ENCODE data around the gene VAV3. TPM values are rescaled to one million over a fixed set of nuclear protein-coding genes. Genes with fewer than 3 reads are reported as not detected.

Gene VAV3
- total RNA-seq, 1 experiment from 2014 or later, result not detected

DNA sequence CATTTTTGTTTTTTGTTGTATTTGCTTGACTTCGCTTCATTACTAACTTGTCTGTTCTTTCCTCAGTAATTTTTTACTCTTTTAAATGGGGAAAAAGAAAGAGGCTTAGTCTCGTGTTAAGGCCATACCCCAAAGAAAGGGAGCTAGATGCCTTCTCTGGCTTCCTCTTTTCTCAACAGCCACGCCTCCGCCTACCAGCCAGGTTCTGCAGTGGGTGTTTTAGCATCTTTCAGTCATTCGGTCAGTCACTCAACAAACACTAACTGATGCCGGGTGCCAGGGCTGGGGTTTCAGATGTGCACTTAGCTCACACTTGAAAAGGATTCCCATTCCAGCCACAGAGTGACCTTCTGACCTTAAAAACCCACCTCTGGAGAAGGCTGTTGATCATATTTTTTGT is 46.3 kb upstream of the VAV3 start:
- TF ChIP-seq EZH2 (IDR thresholded peaks at IDR 0.05) (no peak), POLR2A (IDR thresholded peaks at IDR 0.05; ENCODE audit: borderline replicate concordance, extremely low read depth, insufficient read depth, insufficient read length) (no peak), EZH2phosphoT487 (IDR thresholded peaks at IDR 0.05; ENCODE audit: borderline replicate concordance) (no peak), TCF7L2 (IDR thresholded peaks at IDR 0.05; ENCODE audit: borderline replicate concordance, extremely low read depth, insufficient read depth, insufficient read length) (no peak), ELF1 (IDR thresholded peaks at IDR 0.05; ENCODE audit: borderline replicate concordance, low read depth) (no peak), ZNF274 (IDR thresholded peaks at IDR 0.05; ENCODE audit: low read depth, low read length) (no peak), JUND (IDR thresholded peaks at IDR 0.05) (no peak), ZFX (IDR thresholded peaks at IDR 0.05) (no peak), SP1 (IDR thresholded peaks at IDR 0.05; ENCODE audit: low read depth) (no peak)
- TF ChIP-seq, protein P1, sequence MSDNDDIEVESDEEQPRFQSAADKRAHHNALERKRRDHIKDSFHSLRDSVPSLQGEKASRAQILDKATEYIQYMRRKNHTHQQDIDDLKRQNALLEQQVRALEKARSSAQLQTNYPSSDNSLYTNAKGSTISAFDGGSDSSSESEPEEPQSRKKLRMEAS (IDR thresholded peaks at IDR 0.05), result no peak
- TF ChIP-seq, protein P2, sequence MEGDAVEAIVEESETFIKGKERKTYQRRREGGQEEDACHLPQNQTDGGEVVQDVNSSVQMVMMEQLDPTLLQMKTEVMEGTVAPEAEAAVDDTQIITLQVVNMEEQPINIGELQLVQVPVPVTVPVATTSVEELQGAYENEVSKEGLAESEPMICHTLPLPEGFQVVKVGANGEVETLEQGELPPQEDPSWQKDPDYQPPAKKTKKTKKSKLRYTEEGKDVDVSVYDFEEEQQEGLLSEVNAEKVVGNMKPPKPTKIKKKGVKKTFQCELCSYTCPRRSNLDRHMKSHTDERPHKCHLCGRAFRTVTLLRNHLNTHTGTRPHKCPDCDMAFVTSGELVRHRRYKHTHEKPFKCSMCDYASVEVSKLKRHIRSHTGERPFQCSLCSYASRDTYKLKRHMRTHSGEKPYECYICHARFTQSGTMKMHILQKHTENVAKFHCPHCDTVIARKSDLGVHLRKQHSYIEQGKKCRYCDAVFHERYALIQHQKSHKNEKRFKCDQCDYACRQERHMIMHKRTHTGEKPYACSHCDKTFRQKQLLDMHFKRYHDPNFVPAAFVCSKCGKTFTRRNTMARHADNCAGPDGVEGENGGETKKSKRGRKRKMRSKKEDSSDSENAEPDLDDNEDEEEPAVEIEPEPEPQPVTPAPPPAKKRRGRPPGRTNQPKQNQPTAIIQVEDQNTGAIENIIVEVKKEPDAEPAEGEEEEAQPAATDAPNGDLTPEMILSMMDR (IDR thresholded peaks at IDR 0.05 in 2 of 3, conservative IDR thresholded peaks at IDR 0.05 in 1 of 3; ENCODE audit: borderline replicate concordance in 1 of 3, insufficient read depth in 1 of 3, low read depth in 2 of 3, low read length in 2 of 3), result no peak
- Histone ChIP-seq H3K9me3 (ENCODE audit: control insufficient read depth in 1 of 2, insufficient read depth in 1 of 2, low read depth in 1 of 2, low read length in 2 of 2) (no peaks in the 10 kb centered on the region), H2AFZ (ENCODE audit: low read depth, low read length, poor library complexity, severe bottlenecking) (no peak overlapping the region), H3K4me3 (replicated peaks in 1 of 2; ENCODE audit: low read depth in 1 of 2, low read length in 2 of 2) (no peak overlapping the region), H3K4me1 (ENCODE audit: control insufficient read depth in 1 of 2, insufficient read depth in 2 of 2, low read length in 2 of 2) (no peaks in the 10 kb centered on the region), H3K79me2 (ENCODE audit: insufficient read depth, low read length) (no peaks in the 10 kb centered on the region), H4K20me1 (ENCODE audit: insufficient read depth) (no peaks in the 10 kb centered on the region), H3K4me2 (ENCODE audit: low read length) (no peak overlapping the region), H3K36me3 (ENCODE audit: control insufficient read depth in 1 of 2, insufficient read depth in 2 of 2, low read length in 2 of 2) (no peaks in the 10 kb centered on the region), H3K27ac (ENCODE audit: low read depth, low read length) (no peak overlapping the region), H3K27me3 (ENCODE audit: insufficient read depth, low read length) (peaks cover 27% of the 10 kb centered on the region), H3K9ac (ENCODE audit: low read length) (no peak overlapping the region), H3K9me2 (ENCODE audit: insufficient read depth) (no peaks in the 10 kb centered on the region)
- ATAC-seq (no peak), DNase-seq (ENCODE audit: low read depth, low spot score) (no peak)
- BruUV-seq (replicated peaks), result no TSS peak
- ChIA-PET RAD21 (ENCODE audit: low non-redundant PET in 1 of 2, low total read pairs in 2 of 2, uncharacterized antibody in 2 of 2, unreplicated experiment in 2 of 2) (no interaction called here), POLR2A (no interaction called here), CTCF (no interaction called here)
- intact Hi-C loops (cut with micrococcal nuclease), result no loop called here
